Measurements from ENCODE around the gene SLC25A31.

SLC25A31 gene

GRCh38 chr4:127730142-127730913 is at the start of gene SLC25A31:
SLC25A31 (plus strand) TSS chr4:127730400; CDS start chr4:127730546, 146 bp downstream.
- no peak for DNase-seq

DNA sequence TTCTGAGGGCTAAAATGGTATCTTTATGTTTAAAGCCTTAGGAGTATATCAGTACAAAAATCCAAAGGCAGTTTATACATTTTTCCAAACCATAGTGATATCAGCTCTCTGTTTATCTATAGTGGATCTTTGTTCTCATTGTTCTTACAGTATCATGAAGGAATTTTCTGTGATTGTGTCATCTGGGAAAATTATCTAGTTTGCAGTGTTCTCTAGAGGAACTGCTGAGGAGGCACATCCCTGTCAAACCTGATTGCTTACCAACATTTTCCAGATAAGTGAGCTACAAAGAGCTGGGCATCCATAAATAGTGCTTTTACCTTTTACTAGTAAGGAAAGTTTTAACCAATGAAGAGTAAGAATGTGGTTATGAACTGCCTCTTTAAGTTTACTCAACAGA is 44.9 kb upstream of the SLC25A31 start:
- DNase-seq = no peak

GRCh38 chr4:127686658-127687057 is 43.5 kb upstream of the SLC25A31 start:
- DNase-seq = no peak

DNA sequence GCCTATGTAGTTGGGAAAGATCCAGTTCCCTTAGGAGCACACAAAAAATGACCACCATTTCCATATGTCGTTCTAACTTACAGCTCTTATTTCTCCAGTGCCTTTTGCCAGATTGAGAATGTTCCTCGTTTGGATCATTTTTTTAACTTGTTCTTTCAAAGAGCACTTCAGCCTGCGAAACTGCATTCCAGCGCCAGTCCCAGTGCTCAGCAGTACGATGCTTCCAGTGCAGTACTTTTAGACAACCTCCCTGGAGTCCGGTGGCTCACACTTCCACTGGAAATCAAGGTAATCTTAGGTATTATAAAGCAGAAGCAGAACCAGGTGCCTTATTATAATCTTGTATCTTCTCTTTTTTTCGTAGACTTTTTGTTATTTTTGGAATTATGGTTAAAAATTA is 42.6 kb upstream of the SLC25A31 start:
- no peak for DNase-seq

DNA sequence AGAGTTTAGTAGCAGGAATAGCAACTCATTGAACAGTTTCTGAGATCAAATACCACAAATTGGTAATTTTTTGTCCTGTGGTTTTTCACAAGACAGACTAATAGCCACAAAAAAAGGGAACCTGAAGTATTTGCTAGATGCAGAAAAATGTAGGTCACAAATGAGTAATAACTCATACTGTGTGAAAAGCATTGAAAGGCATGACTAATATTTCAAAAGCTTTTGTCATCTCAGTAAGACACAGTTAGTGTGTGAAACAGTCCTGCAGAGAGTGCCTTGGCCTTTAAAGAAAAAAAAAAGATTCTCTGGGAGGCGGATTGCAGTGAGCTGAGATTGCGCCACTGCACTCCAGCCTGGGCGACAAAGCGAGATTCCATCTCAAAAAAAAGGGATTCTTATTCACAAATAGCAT is 31.4 kb upstream of the SLC25A31 start:
- DNase-seq = no peak

GRCh38 chr4:127708985-127709384 is 21.2 kb upstream of the SLC25A31 start:
- no peak for DNase-seq

DNA sequence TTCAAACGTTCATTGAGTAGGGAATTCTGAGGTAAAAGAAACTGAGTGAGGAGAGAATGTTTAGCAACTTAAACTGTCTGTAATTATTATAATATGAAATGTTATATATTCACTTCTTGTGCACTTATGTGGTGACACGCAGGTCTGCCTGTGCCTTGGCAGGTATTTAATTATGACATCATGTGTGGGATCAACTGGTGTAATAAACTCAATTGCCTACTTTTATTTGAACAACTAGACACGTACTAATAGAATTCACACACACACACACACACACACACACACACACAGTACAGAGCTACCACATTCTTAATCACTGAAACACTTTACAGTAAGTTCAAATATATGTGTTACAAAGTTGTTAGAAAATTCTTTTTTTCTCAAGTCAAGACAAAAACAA is 20.7 kb upstream of the SLC25A31 start:
- DNase-seq = no peak

DNA sequence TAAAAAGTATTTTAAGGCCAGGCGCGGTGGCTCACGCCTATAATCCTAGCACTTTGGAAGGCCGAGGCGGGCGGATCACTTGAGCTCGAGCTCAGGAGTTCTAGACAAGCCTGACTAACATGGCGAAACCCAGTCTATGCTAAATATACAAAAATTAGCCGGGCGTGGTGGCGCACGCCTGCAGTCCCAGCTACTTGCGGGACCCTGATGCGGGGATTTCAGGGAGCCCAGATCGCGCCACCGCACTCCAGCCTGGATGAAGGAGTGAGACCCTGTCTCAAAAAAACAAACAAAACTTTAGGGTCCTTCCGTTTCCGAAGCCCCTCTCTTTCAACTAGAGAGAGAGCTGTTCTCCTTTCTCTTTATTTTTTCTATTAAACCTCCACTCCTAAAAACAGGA is 1.2 kb downstream of the SLC25A31 start:
- no peak for DNase-seq

DNA sequence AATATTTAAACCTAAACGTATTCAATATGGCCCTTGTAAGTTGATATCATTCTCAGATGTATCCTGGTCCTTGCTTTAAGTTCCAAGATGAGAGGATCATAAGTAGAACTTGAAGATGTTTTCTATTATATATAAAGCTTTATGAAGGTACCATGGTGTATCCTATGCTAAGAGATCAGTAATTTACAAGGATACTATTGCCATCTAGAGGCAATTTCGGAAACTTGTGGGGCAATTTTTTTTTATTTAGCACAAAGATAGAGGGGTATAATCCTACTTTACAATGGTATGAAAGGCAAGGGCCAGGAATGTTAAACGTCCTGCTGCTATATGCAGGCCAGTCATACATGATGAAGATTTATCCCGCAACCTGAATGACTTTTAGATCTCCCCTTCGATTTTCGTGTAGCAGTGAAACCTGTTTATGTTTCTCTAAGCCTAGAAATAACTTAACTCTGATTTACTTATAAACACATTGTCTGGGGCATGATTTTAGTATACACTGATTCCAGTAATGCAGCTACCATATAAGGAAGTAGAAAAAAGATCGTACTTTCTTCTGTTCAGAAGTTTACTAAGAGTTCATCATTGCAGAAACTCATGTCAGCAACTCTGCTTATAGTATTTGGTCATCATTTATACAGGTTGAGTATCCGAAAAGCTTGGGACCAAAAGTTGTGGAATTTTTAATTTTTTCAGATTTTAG is 2.6 kb downstream of the SLC25A31 start:
- no peak for DNase-seq

- no peak for DNase-seq
Measured at GRCh38 chr4:127734976-127735375, 4.8 kb downstream of the SLC25A31 start.

DNA sequence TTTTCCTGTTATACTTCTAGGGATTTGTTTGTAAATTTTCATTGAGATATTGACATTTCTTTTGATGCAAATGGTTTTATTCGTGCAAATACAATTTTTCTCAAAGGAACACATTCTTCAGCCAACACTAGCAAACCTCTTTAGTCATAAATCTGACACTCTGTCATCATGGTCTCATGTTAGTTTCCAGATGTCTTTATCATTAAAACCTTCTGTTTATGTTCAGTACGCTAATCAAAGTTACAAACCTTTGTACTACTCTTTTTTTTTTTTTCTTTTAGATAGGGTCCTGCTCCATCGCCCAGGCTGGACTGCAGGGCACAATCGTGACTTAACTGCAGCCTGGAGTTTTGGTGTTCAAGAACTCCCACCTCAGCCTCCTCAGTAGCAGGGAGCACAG is 7.1 kb downstream of the SLC25A31 start:
- no peak for DNase-seq

GRCh38 chr4:127741247-127741646 is 11.0 kb downstream of the SLC25A31 start:
- no peak for DNase-seq

GRCh38 chr4:127747883-127748282 is 17.7 kb downstream of the SLC25A31 start:
- DNase-seq = no peak

- no peak for DNase-seq
Measured at GRCh38 chr4:127748957-127749356, 18.8 kb downstream of the SLC25A31 start.

DNA sequence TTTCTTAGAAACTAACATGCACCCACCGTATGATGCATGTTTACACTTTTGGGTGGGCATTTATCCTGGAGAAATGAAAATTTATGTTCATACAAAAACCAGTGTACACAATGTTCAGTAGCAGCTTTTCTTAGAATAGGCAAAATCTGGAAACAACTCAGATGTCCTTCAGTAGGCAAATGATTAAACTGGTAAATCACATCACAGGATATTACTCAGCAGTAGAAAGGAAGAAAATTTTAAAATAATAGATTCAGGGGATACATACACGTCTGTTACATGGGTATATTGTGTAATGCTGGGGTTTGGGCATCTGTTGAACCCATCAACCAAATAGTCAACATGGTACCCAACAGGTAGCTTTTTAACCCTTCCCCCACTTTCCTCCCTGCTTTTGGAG is 26.7 kb downstream of the SLC25A31 start:
- no peak for DNase-seq

GRCh38 chr4:127759228-127759820 is 29.1 kb downstream of the SLC25A31 start:
- no peak for DNase-seq

DNA sequence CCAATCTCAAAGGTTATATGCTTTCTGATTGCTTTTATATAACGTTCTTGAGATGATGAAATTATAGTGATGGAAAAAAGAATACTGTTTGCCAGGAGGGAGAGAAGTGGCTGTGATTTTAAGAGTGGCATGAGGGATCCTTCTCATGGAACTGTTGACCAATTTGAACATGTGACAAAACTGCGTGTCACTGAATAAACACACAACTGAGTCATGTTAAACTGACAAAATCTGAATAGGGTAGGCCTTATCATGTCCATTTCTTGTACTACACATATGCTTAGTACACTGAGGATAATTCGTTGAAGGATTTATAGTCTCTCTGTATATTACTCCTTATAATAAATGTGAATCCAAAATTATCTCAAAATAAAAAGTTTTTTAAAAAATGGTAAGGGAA is 29.7 kb downstream of the SLC25A31 start:
- no peak for DNase-seq

GRCh38 chr4:127771535-127772275 is 41.5 kb downstream of the SLC25A31 start:
- no peak for DNase-seq

GRCh38 chr4:127772769-127773671 is 42.8 kb downstream of the SLC25A31 start:
- DNase-seq = no peak

DNA sequence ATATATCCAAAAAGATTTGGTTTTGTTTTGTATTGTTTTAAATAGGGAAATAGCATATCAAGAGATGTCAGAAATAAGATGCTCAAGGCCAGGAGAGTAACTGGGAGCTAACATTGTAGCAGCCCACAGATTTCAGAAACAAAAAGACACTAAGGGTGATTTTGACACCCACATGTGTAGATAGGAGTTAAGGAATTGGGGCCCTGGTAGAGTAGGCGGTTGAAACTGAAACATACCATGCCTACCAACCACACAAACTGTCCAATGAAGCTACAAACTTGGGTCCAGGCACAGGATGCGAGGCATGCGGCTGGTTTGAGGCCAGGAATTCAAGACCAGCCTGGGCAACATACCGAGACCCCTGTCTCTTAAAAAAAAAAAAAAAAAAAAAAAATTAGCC is 45.6 kb downstream of the SLC25A31 start:
- DNase-seq = no peak

- DNase-seq = no peak
Measured at GRCh38 chr4:127776620-127777019, 46.4 kb downstream of the SLC25A31 start.

GRCh38 chr4:127777487-127777886 is 47.3 kb downstream of the SLC25A31 start:
- no peak for DNase-seq
